NB4 (cell line): ENCODE measurements around the gene XDH.

Experiments
- CTCF ChIP-seq: IDR thresholded peaks from one replicate; pipeline ENCODE4 v1.5.1; 2012; ENCODE audit warnings: low read depth, low read length
- POLR2A ChIP-seq: IDR thresholded peaks from 2 replicates; pipeline ENCODE4 v1.6.1; 2011; ENCODE audit warnings: mild to moderate bottlenecking; ENCODE audit not compliant: insufficient read length; ENCODE audit errors: extremely low read depth

GRCh38 chr2:31411771-31412170, 2.8 kb downstream of the XDH start:
- TF ChIP-seq CTCF, result no peak
- no peak for TF ChIP-seq POLR2A
